ENCODE results near the gene GRIP1. TPM values are rescaled to one million over a fixed set of nuclear protein-coding genes. Genes with fewer than 3 reads are reported as not detected.

The GRIP1 gene
- 0.71 TPM for polyA plus RNA-seq (2012; ENCODE audit: insufficient read depth, insufficient read length, low read depth)

- H3K27me3 ChIP-seq: no peaks in the 10 kb centered on the region
- H3K36me3 ChIP-seq: no peaks in the 10 kb centered on the region
- no peak within 1 kb of the TSS for H3K4me3 ChIP-seq (ENCODE audit: low read depth, low read length)
- no peak for TF ChIP-seq CTCF (IDR thresholded peaks at IDR 0.05; ENCODE audit: low read depth, low read length)
- DNase-seq: no peak
- H3K9me3 ChIP-seq: no peaks in the 10 kb centered on the region
- H3K4me1 ChIP-seq: no peaks in the 10 kb centered on the region
These were observed at the start of gene GRIP1 for GRCh38 chr12:66678338-66679275. TSS of gene GRIP1 (minus strand) at chr12:66679076. CDS start at chr12:66678904, 172 bp downstream.

- no peaks in the 10 kb centered on the region; the same call in 1 of the 2 replicates for H3K9me3 ChIP-seq
- no peaks in the 10 kb centered on the region for H3K27me3 ChIP-seq
- H3K4me1 ChIP-seq: no peaks in the 10 kb centered on the region
- H3K36me3 ChIP-seq: no peaks in the 10 kb centered on the region
- H3K4me3 ChIP-seq (ENCODE audit: low read depth, low read length): no peak overlapping the region
- no peak for DNase-seq
- no peak for TF ChIP-seq CTCF (IDR thresholded peaks at IDR 0.05; ENCODE audit: low read depth, low read length)
These were observed 47.7 kb upstream of the GRIP1 start for GRCh38 chr12:66726556-66726955.

- Histone ChIP-seq H3K27me3 (no peaks in the 10 kb centered on the region), H3K9me3 (no peaks in the 10 kb centered on the region; the same call in 1 of the 2 replicates), H3K4me1 (no peaks in the 10 kb centered on the region), H3K36me3 (no peaks in the 10 kb centered on the region), H3K4me3 (ENCODE audit: low read depth, low read length) (no peak overlapping the region)
- no peak for DNase-seq
- TF ChIP-seq CTCF (IDR thresholded peaks at IDR 0.05; ENCODE audit: low read depth, low read length): no peak
These were observed 46.2 kb upstream of the GRIP1 start for GRCh38 chr12:66725031-66725430.

- DNase-seq: no peak
- Histone ChIP-seq H3K36me3 (no peaks in the 10 kb centered on the region), H3K27me3 (no peaks in the 10 kb centered on the region), H3K9me3 (no peaks in the 10 kb centered on the region; the same call in 1 of the 2 replicates), H3K4me1 (no peaks in the 10 kb centered on the region), H3K4me3 (ENCODE audit: low read depth, low read length) (no peak overlapping the region)
- no peak for TF ChIP-seq CTCF (IDR thresholded peaks at IDR 0.05; ENCODE audit: low read depth, low read length)
These were observed 45.7 kb upstream of the GRIP1 start for GRCh38 chr12:66724616-66725015.

- no peaks in the 10 kb centered on the region for H3K4me1 ChIP-seq
- H3K36me3 ChIP-seq: no peaks in the 10 kb centered on the region
- H3K9me3 ChIP-seq: no peaks in the 10 kb centered on the region; the same call in 1 of the 2 replicates
- H3K27me3 ChIP-seq: no peaks in the 10 kb centered on the region
- H3K4me3 ChIP-seq (ENCODE audit: low read depth, low read length): no peak overlapping the region
- no peak for DNase-seq
- no peak for TF ChIP-seq CTCF (IDR thresholded peaks at IDR 0.05; ENCODE audit: low read depth, low read length)
These were observed 45.1 kb upstream of the GRIP1 start for GRCh38 chr12:66724026-66724425.

GRCh38 chr12:66719862-66720261 lies 41.0 kb upstream of the GRIP1 start:
- no peaks in the 10 kb centered on the region for H3K36me3 ChIP-seq
- no peaks in the 10 kb centered on the region for H3K4me1 ChIP-seq
- TF ChIP-seq CTCF (IDR thresholded peaks at IDR 0.05; ENCODE audit: low read depth, low read length): no peak

More at GRCh38 chr12:66719862-66720261, 41.0 kb upstream of the GRIP1 start:
- no peak for DNase-seq
- H3K9me3 ChIP-seq: no peaks in the 10 kb centered on the region
- no peak overlapping the region for H3K4me3 ChIP-seq (ENCODE audit: low read depth, low read length)
- H3K27me3 ChIP-seq: no peaks in the 10 kb centered on the region

All from BE2C (cell line).